Activated CD4-positive, alpha-beta T cell treated with anti-CD3 and anti-CD28 coated beads, Interleukin-2, Interleukin-4, amounts not matched to agents 100 ng/mL and 50 ng/mL, durations not matched to agents 16 hours and 8 hours (primary cell): ENCODE results near the gene MT1X.
"Not testable (repeated sequence)": the region's sequence is repeated elsewhere in the genome, so short reads cannot be mapped to it uniquely, and the experiment has no call there.

Source experiments
- DNase-seq: peaks from one replicate; pipeline ENCODE4 v3.0.0-alpha.2; 2020; ENCODE audit warnings: low spot score

The MT1X gene

DNA sequence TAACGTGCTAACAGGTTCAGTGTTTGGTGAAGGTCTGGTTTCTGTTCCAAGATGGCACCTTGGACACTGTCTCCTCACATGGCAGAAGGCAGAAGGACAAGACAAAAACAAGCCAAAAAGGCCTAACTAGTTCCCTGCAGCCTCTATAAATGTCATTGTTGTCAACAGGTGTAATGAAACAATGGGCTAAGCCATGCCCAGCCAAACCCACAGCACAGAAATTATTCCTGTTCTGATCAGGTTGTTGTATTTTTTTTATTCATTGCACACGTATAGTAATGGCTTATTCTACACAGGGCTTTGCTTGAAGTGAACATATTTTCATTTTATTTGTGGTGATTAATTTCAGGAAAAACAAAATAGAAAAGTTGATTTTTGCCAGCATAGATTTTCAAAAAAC, 31.5 kb downstream of the MT1X start:
- DNase-seq, result no peak

GRCh38 chr16:56715126-56715525, 32.9 kb downstream of the MT1X start:
- DNase-seq, result no peak

DNA sequence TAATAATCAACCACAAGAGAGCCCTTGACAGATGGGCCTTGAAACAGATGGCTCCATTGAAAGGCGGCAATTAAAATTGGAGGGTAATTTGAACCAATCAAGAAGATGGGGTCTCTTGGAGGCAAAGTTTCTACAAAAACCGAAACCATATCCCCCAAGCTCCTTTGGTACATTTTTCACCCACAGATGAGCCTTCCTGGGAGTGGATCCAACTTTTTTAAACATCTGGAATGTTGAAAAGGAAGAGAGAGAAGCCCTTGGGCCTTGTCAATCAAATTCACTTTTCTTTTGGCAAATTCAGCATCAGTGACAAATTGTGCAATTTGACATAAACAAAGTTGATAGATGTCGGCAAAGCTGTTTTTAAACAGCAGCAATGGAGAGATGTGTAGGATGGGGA, 34.5 kb downstream of the MT1X start:
- no peak for DNase-seq

GRCh38 chr16:56717532-56717931, 35.3 kb downstream of the MT1X start:
- DNase-seq, result not testable (repeated sequence)

DNA sequence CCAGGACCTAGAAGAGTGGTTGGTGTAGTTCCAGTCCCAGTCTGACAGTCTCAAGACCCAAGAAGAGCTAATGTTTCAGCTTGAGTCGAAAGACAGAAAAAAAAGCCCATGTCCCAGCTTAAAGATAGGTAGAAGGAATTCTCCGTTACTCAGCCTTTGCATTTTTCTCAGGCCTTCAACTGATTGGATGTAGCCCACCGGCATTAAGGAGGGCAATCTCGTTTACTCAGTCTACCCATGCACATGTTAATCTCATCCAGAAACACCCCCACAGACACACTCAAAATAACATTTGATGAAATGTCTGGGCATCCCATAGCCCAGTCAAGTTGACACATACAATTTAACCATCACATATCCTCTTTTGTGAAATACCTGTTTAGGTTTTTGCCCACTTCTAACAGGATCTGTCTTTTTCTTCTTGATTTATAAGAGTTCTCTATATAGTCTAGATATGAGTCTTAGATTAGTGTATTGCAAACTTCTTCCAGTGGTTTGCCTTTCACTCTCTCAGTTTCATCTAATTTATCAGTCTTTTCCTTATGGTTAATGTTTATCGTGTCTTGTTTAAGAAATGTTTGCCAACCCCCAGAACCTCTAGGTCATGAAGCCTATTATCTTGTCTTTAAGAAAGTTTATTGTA, 40.1 kb downstream of the MT1X start:
- DNase-seq, result no peak

- DNase-seq, result no peak
Observed at GRCh38 chr16:56724191-56724590, 41.9 kb downstream of the MT1X start.

DNA sequence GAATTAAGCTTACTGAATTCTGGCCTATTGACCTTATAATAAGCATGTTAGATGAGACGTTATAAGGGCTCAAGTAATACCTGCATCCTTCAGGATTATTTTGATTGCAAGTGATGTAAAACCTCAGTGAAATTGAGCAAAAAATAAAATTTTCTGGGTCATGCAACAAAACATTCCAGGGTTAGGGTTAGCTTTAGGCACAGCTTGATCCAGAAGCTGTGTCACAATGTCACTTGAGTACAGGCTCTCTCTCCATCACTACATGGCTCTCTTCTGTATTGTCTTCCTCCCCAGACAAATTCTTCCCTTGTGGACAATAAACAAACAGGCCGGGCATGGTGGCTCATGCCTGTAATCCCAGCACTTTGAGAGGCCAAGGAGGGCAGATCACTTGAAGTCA, 44.0 kb downstream of the MT1X start:
- DNase-seq, result no peak

- DNase-seq, result no peak
Observed at GRCh38 chr16:56726926-56727325, 44.7 kb downstream of the MT1X start.

DNA sequence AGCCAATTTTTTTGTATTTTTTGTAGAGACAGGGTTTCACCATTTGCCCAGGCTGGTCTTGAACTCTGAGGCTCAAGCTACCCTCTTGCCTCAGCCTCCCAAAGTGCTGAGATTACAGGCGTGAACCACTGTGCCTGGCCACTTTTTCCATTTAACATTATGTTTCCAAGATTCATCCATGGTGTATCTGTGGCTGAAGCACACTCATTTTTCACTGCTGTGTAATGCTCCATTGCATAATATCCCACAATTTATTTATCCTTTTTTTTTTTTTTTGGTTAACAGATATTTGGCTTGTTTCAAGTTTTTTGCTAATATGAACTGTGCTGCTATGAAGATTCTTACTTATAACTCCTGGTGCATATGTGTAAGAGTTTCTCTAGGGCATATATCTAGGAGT, 45.8 kb downstream of the MT1X start:
- DNase-seq, result no peak

DNA sequence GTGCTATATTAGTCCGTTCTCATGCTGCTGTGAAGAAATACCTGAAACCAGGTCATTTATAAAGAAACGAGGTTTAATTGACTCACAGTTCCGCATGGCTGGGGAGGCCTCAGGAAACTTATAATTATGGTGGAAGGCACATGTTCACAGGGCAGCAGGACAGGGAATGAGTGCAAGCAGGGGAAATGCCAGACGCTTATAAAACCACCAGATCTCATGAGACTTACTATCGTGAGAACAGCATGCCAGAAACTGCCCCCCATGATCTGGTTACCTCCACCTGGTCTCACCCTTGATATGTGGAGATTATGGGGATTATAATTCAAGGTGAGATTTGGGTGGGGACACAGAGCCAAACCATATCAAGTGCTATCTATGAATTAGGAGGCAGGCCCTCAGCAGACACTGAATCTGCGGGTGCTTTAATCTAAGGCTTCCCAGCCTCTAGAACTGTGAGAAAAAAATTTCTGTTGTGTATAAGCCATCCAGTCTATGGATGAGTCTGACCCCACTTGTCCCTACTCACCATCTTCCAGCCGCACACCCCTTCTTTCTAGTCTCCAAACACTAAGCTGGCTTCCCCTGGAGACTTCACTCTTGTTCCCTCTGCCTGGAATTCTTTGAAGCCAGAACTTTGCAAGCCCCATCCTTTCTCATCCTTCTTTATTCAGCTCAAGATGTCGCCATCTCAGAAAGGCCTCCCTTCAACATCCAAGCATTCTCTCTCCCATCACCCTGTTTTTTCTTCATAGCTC, 46.9 kb downstream of the MT1X start:
- no peak for DNase-seq

DNA sequence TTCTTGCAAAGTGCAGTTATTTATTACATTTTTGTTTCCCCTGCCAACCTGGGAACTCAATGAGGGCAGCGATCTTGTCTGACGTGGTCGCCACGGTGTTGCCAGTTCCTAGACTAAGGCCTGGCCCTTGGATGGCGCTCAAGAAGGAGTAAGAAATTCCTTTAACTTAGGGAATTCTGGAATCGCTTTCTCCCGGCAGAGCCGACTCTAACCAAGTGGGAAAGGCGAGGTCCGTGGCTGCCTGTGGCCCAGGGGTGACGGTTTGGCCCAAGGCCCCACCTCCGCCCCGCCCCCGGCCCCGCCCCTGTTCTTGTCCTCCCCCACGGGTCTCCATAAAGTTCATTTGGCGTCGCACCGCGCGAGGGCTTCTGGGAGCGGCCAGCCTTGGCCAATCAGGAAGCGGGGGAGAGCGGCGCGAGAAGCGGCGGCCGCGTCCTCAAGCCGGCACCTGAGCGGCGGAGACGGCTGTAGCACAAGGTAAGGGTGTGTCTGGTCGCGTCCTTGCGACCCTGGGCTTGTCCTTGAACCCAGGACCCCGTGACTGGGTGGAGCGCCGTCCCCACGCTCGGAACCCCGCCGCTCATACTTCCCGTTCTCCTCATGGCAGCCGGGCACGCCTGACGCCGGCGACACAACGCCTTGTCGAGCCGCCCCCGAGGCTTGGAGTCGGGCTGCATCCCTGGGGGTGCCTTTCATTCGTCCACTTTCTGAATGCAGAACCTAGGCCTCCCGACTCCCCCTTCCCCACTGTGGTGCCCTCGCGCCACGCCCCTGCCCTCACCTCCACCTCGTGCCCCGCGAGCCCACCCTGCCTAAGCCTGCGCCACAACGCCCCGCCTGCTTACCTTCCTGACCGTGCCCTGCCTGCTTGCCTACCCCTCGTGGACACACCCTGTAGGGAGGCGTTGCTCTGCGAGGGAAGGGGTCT, 47.7 kb downstream of the MT1X start, which contains the start of gene NUP93:
NUP93 (plus strand) TSS at position 395 of the 928 bp plus-strand sequence. CDS start 18,119 bp downstream, outside the sequence.
- peak; percentile 93 for DNase-seq

DNA sequence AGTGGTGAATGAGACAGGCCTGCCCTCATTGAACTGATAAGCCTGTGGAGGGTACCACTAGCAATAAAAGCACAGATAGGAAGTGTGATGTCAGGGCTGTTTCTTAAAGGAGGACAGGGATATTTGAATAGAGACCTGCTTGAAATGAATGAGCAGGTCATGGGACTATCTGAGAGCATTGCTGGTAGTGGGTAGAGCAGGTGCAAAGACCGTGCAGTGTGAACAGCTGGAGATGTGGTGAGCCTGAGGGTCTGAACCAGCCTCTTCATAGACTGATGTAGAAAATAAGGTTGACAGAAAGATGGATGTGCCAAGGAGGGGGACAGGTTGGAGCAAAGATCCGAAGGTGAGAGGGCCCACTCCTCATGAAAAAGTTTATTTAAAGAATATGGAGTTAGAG, 50.1 kb downstream of the MT1X start:
- DNase-seq, result no peak

DNA sequence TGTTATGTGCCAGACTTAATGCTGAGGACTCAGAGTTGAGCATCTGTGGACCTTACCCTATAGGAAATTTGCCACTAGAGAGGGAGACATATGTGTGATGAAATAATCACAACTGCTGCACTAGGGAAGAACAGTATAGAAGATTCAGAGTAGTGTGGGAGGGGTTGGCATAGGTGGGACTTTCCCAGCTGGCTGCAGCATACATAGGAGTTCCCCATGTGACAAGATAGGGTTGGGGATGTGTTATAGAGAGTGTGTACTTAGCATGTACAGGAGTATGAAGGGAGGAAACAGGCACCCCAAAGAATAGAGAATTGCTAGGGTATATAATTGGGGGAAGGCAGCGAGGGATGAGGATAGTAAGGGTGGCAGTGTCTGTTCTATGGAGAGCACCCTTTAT, 50.6 kb downstream of the MT1X start:
- peak; percentile 40 for DNase-seq
